Measurements from ENCODE around the gene LRP1-AS.
A peak's percentile ranks its signal among the peaks of the same experiment; 100 is the strongest.

The LRP1-AS gene

GRCh38 chr12:57138526-57139272, 8.7 kb downstream of the LRP1-AS start:
- ChIA-PET POLR2A (ENCODE audit: low non-redundant PET) (no interaction called here), CTCF (no interaction called here)
- no peak for TF ChIP-seq CTCF (conservative IDR thresholded peaks at IDR 0.05; ENCODE audit: low read depth)
- no peak for DNase-seq (ENCODE audit: low spot score)
- H3K27ac ChIP-seq, result peak overlapping the region; percentile 58

GRCh38 chr12:57135527-57136326, 11.7 kb downstream of the LRP1-AS start:
- DNase-seq (ENCODE audit: low spot score), result no peak
- TF ChIP-seq CTCF (conservative IDR thresholded peaks at IDR 0.05; ENCODE audit: low read depth), result no peak
- CTCF ChIA-PET, result no interaction called here
- peak overlapping the region; percentile 53 for H3K27ac ChIP-seq
- POLR2A ChIA-PET (ENCODE audit: low non-redundant PET), result no interaction called here

- TF ChIP-seq CTCF (conservative IDR thresholded peaks at IDR 0.05; ENCODE audit: low read depth), result no peak
- H3K27ac ChIP-seq, result peak overlapping the region; percentile 53
- DNase-seq (ENCODE audit: low spot score), result no peak
- POLR2A ChIA-PET (ENCODE audit: low non-redundant PET), result no interaction called here
- CTCF ChIA-PET, result no interaction called here
Observed at GRCh38 chr12:57134949-57135348, 12.5 kb downstream of the LRP1-AS start.

GRCh38 chr12:57133916-57134315, 13.5 kb downstream of the LRP1-AS start:
- ChIA-PET POLR2A (ENCODE audit: low non-redundant PET) (no interaction called here), CTCF (interaction anchor here (0.6 kb wide), 1 partner anchor 10 kb away, joined by 3 read pairs; no protein-coding TSS in a partner anchor)
- TF ChIP-seq CTCF (conservative IDR thresholded peaks at IDR 0.05; ENCODE audit: low read depth), result no peak
- DNase-seq (ENCODE audit: low spot score), result no peak
- peak overlapping the region; percentile 53 for H3K27ac ChIP-seq

- ChIA-PET CTCF (no interaction called here), POLR2A (ENCODE audit: low non-redundant PET) (no interaction called here)
- no peak for TF ChIP-seq CTCF (conservative IDR thresholded peaks at IDR 0.05; ENCODE audit: low read depth)
- H3K27ac ChIP-seq, result peak overlapping the region; percentile 53
- no peak for DNase-seq (ENCODE audit: low spot score)
Observed at GRCh38 chr12:57133013-57133569, 14.3 kb downstream of the LRP1-AS start.

- peak overlapping the region; percentile 59 for H3K27ac ChIP-seq
- no peak for DNase-seq (ENCODE audit: low spot score)
- ChIA-PET POLR2A (ENCODE audit: low non-redundant PET) (no interaction called here), CTCF (interaction anchor here (1.0 kb wide), 1 partner anchor 44 kb away, joined by 5 read pairs; no protein-coding TSS in a partner anchor)
- TF ChIP-seq CTCF (conservative IDR thresholded peaks at IDR 0.05; ENCODE audit: low read depth), result no peak
Observed at GRCh38 chr12:57131896-57132744, 15.3 kb downstream of the LRP1-AS start.
